ENCODE results near the gene P3R3URF. TPM values are rescaled to one million over a fixed set of nuclear protein-coding genes. Genes with fewer than 3 reads are reported as not detected.

The P3R3URF gene
- total and polyA plus RNA-seq, 9 of the 15 experiments (the other 6 are each of a cell fraction or from before 2014, with no cell fraction given) = not detected

GRCh38 chr1:46173361-46173856 lies 2.9 kb downstream of the P3R3URF start (continued):
- TF ChIP-seq ZNF318 (IDR thresholded peaks at IDR 0.05; ENCODE audit: borderline replicate concordance in 1 of 2, low read depth in 1 of 2) (0 out of 4 replicates have a peak, but pooled peaks of 1 of the 2 experiments have one; percentile 18), ZNF766 (CRISPR knock-in tag; conservative IDR thresholded peaks at IDR 0.05) (no peak), HDAC8 (tag; IDR thresholded peaks at IDR 0.05) (no peak), ZC3H4 (CRISPR knock-in tag; IDR thresholded peaks at IDR 0.05; ENCODE audit: borderline replicate concordance) (no peak), MEIS2 (IDR thresholded peaks at IDR 0.05; ENCODE audit: partially characterized antibody) (peak; percentile 3), RBM22 (IDR thresholded peaks at IDR 0.05; ENCODE audit: low read depth, low read length, poor library complexity, severe bottlenecking) (no peak), FOS (IDR thresholded peaks at IDR 0.05; ENCODE audit: extremely low read depth, insufficient read length) (no peak), REST (IDR thresholded peaks at IDR 0.05; ENCODE audit: borderline replicate concordance) (peak; percentile 77; the same call in 1 of the 2 replicates), REST (CRISPR knock-in tag; IDR thresholded peaks at IDR 0.05; ENCODE audit: low read depth) (no peak)
